ENCODE data around the gene N4BP2L2.
"Not testable (repeated sequence)": the region's sequence is repeated elsewhere in the genome, so short reads cannot be mapped to it uniquely, and the experiment has no call there.

N4BP2L2 gene

GRCh38 chr13:32538621-32539246 lies at the start of gene N4BP2L2:
Gene N4BP2L2, minus strand, starts transcription at chr13:32538795. Its CDS starts 1,768 bp downstream, at chr13:32537027.
- DNase-seq, result peak; percentile 94

DNA sequence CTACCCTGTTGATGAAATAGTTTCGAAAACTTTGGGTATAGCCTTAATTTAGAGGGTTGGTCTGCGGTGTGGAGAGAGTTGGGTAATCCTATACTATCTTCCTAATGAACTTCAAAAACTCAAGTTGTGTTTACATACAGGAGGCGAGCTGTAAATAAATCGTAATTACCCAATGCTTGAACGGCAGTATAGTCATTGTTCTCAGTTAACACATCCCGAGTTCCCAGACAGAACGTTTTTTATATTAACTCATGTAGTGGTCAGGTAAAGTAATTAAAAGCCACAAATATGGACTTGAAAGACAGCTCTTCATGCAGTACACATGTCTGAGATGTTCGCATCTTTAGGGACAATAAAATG lies 49.2 kb upstream of the N4BP2L2 start:
- no peak for DNase-seq

DNA sequence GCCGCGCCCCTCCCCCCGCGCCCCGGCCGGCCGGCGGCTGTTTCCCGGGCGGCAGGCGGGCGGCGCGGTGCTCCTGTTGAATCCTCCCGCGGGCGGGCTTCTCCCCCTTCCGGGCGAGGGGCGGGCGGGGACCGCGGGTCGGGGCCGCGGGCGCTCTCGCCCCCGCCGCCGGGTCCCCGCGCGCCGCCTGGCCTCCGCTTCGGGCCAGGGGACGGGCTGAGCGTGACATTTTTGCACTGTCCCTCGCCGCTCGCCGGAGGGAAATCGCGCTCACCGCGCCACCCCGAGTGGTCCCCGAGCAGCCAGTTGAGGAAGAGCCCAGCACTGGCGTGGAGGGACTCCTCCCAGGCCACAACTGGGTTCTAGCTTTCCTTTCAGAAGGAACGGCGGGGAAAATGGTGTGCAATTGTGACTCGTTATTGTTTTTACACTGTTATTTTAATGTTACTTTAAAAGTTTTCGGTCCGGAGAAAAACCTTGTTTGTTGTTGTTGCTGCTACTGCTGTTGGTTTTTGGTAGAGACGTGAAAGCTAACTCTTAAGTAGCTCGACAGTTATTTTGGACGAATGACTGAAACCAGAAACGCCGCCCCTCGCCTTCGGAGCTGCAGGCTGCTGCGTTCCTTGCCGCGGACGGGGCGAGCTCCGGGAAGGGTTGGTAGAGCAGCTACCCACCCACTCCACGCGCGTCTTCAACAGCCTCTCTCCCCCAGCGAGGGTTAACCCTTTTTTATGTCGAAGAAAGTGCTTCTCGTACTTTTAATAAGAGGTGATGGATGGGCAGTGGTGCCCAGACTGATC lies 48.6 kb upstream of the N4BP2L2 start:
- DNase-seq, result peak; percentile 54

DNA sequence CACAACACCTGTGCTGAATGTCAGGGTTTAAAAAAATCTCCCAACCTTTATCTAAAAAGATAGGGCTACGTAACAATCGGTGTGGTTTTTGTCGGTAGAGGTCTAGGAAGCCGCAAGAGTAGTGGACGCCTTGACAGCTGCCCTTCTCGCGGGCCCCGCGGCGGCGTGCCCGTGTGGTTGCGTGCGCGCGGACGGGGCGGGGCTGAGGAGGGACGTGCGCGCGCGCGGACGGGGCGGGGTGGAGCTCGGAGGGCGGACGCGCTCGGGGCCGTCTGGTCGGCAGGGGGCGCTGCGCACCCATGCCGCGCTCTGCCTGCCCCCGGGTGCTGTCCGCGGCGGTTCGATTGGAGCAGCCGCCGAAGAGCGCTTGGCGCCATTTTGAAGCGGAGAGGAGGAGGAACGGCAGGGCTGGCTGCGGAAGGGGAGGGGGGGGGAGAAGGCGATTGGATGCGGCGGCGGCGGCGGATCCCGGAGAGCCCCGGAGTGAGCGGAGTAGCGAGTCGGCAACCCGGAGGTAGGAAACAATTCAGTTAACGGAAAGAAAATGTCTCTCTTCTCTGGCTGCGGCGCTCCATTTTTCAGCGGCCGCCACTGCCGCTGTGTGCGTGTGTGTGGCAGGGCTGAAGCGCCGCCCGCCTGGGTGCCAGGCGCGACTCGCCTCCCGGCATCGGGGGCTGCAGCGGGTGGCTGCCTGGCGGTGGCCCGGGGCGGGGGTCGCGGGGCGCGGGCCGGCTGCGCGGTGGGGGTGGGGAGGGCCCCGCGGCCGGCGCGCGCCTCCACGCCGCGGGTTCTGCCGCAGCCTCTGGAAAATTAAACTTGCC lies 47.7 kb upstream of the N4BP2L2 start, which contains the start of gene PDS5B:
PDS5B (plus strand) TSS at position 373 of the 821 bp plus-strand sequence. CDS start 62,321 bp downstream, outside the sequence.
- peak; percentile 91 for DNase-seq

GRCh38 chr13:32585550-32586079 lies 47.0 kb upstream of the N4BP2L2 start:
- DNase-seq, result no peak

GRCh38 chr13:32582991-32583390 lies 44.4 kb upstream of the N4BP2L2 start:
- DNase-seq, result no peak

DNA sequence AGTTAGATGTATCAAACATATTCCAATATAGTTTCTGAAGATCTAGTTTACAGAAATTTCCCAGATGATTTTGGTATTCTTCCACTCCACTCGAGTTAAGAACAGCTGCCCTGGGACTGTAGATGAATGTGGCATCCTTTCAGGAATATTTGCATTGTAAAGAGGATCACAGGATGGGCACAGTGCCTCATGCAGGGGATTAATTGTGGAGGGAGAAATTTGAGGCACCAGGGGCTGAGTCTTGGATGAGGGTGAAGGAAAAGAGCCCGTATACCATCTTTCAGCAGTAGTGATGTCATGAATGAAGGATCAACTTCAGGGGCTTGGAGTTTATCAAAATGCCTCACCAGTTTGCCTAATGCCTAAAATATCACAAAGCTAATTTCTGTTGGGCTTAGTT lies 43.7 kb upstream of the N4BP2L2 start:
- DNase-seq, result no peak

- DNase-seq, result no peak
These were observed 42.7 kb upstream of the N4BP2L2 start for GRCh38 chr13:32581177-32581786.

- DNase-seq, result no peak
These were observed 38.4 kb upstream of the N4BP2L2 start for GRCh38 chr13:32577032-32577431.

GRCh38 chr13:32575687-32576086 lies 37.1 kb upstream of the N4BP2L2 start:
- not testable (repeated sequence) for DNase-seq

- not testable (repeated sequence) for DNase-seq
These were observed 22.2 kb upstream of the N4BP2L2 start for GRCh38 chr13:32560842-32561241.

DNA sequence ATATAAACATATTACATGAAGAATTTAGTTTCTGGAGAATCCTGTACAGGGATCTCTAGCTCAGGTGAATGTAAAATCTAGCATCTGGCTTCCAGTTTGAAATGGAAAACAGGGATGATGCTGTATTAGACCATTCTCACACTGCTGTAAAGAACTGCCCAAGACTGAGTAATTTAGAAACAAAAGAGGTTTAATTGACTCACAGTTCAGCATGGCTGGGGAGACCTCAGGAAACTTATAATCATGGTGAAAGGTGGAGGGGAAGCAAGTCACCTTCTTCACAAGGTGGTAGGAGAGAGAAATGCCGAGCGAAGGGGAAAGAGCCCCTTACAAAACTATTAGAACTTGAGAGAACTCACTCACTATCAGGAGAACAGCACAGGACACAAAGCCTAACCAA lies 17.0 kb upstream of the N4BP2L2 start:
- DNase-seq, result no peak

DNA sequence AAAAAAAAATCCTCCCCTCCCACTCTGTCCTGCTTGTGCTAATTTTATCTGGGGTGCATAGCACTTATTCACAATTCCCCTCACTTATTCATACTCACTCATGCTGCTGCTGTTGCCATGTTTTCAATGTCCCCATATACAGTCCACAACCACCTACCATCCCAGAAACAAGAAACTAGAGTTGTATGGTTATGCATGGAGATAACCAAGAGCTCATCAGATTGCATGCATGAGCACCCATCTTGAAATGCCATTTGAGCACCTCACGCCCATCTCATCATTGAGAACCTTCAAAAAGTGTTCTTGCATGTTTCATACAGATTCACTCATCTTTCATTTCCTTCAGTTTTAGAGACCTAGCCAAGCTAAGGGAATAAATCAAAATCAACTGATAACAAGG lies 15.1 kb upstream of the N4BP2L2 start:
- no peak for DNase-seq

DNA sequence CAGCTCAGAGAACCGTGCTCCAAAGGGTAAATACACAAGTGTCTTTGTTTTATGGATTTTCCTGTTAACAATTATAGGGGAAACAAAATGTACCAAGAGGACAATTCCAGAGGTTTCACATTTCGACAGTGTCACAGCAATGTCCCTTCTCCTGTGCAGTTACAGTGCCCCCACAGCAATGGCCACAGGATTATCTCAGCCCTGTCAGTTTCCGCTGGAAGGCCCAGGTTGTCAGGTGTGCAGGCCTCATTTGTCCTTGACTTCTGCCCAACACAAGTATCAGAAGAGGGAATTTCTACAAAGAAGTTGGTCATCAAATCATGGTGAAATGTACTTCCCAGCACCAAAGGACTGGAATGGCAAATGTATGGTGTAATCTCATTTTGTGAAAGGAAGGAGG lies 11.2 kb upstream of the N4BP2L2 start:
- no peak for DNase-seq

DNA sequence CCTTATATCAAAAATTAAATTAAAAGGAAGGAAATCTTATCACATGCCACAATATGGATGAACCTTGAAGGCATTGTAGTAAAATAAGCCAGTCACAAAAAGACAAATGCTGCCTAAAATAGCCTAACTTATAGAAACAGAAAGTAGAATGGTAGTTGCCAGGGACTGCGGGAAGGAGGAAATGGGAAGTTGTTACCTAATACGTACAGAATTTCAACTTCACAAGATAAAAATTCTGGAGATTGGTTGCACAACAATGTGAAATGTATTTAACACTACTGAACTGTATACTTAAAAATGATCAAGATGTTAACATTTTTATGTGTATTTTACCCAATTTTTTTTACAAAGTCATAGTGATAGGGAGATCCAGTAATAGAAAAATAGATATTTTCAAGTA lies 10.2 kb upstream of the N4BP2L2 start:
- no peak for DNase-seq

DNA sequence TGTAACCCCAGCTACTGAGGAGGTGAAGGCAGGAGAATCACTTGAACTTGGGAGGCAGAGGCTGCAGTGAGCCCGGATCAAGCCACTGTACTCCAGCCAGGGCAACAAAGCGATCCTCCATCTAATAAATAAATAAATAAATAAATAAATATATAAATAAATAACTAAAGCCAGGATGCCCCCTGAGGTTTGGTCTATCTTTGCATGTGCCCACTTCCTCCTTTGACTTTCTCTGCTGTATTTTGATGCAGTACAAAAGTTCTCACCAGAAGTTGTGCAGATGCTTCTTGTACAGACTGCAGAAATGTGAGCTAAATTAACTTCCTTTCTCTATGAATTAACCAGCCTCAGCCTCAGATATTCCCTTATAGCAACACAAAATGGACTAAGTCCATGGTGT lies 6.5 kb upstream of the N4BP2L2 start:
- no peak for DNase-seq

DNA sequence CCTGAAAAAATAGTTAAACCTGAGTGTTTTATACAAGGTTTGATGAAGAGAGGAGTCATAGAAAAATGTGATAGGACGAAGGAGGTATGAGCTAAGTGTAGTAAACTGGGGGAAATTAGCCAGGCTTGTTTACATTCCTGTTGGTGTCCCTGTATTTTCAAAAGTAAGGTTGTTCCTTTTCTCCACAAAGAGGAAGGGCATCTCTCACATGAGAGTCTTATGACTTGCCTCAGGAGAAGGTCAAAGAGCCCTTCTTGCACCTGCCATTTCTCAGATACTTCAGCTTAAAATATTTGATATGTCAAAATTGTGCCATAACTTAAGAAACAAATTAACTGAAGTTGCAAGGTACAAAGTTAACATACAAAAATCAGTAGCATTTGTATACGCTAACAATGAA lies 3.6 kb upstream of the N4BP2L2 start:
- DNase-seq, result no peak

- no peak for DNase-seq
These were observed 413 bp downstream of the N4BP2L2 start for GRCh38 chr13:32538143-32538620.

DNA sequence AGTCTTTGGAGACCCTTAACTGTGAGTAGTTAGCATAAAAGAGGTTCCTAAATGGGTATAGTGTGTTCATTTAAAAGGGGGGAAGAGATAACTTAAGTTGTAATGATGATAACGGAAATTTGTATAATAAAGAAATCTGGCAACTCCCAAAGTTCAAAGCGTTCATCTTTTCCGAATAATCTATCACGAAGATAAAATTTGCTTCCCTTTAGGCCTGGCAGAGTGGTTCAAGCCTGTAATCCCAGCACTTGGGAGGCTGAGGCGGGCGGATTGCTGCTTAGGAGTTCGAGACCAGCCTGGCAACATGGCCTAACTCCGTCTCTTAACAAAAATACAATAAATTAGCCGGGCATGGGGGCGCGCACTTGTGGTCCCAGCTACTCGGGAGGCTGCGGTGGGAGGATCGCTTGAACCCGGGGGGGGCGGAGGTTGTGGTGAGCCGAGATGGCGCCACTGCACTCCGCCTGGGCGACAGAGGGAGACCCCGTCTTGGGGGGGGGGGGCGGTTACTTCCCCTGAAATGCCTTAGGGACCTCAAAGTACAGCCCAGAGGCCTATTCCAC lies 934 bp downstream of the N4BP2L2 start:
- DNase-seq, result no peak

GRCh38 chr13:32535748-32536147 lies 2.8 kb downstream of the N4BP2L2 start:
- DNase-seq, result no peak

DNA sequence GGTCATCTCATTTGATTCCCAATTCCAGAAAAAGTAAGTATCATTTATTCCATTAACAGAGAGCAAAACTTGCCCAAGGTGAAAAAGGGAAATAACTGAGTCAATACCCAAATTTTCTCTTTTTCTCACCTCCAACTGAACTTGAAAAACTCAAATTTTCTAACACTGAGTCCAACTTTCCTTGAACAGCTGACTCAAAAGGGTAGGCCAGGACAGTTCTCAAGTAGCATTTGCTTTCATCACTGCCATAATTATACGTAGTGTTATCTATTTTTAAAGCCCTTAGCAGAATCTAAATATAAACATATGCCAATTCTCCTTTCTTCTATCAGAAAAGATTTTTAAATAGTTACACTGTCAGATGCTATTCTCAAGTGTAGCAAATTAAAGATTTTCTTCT lies 3.5 kb downstream of the N4BP2L2 start:
- DNase-seq, result no peak

- no peak for DNase-seq
These were observed 7.7 kb downstream of the N4BP2L2 start for GRCh38 chr13:32530841-32531253.
